PC-3 (cell line): Measurements from ENCODE around the gene GPX6.

Source experiments
- EZH2 ChIP-seq: fragments of 300-600 bp; sonication (generic); IDR thresholded peaks from one replicate; pipeline ENCODE4 v1.6.1; 2017; ENCODE audit warnings: antibody characterized with exemption, mild to moderate bottlenecking, low read length; ENCODE audit not compliant: unreplicated experiment
- EZH2phosphoT487 ChIP-seq: fragments of 300-600 bp; sonication (generic); IDR thresholded peaks from 2 replicates; pipeline ENCODE4 v1.6.1; 2018; ENCODE audit warnings: mild to moderate bottlenecking, antibody characterized with exemption, low read length, borderline replicate concordance
- TF ChIP-seq, protein P1 (sequence below): fragments of 300-600 bp; sonication (generic); conservative IDR thresholded peaks from 2 replicates; pipeline ENCODE4 v1.5.1; 2017; ENCODE audit warnings: antibody characterized with exemption, low read depth, mild to moderate bottlenecking, low read length

DNA sequence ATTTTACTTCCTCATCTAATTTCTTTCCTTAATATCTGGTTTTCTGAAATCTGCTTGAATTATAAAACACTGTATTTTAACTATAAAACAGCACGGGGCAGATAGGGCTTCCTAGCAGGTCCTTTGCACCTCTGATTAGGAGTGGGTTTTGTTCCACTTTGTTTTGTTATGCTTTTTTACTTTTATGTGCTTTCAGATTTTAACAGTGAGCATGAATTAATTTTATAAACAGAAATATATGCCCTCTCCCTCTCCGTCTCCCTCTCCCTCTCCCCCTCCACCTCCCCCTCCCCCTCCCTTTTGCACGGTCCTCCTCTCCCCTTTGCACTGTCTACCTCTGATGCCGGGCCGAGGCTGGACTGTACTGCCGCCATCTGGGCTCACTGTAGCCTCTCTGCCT is 14.3 kb downstream of the GPX6 start:
- TF ChIP-seq, protein P1, sequence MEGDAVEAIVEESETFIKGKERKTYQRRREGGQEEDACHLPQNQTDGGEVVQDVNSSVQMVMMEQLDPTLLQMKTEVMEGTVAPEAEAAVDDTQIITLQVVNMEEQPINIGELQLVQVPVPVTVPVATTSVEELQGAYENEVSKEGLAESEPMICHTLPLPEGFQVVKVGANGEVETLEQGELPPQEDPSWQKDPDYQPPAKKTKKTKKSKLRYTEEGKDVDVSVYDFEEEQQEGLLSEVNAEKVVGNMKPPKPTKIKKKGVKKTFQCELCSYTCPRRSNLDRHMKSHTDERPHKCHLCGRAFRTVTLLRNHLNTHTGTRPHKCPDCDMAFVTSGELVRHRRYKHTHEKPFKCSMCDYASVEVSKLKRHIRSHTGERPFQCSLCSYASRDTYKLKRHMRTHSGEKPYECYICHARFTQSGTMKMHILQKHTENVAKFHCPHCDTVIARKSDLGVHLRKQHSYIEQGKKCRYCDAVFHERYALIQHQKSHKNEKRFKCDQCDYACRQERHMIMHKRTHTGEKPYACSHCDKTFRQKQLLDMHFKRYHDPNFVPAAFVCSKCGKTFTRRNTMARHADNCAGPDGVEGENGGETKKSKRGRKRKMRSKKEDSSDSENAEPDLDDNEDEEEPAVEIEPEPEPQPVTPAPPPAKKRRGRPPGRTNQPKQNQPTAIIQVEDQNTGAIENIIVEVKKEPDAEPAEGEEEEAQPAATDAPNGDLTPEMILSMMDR, result no peak
- TF ChIP-seq EZH2 (no peak), EZH2phosphoT487 (no peak)
